Astrocyte (in vitro differentiated cells and primary cell): ENCODE data around the gene HAUS7. TPM values are rescaled to one million over a fixed set of nuclear protein-coding genes. Genes with fewer than 3 reads are reported as not detected.
A peak's percentile ranks its signal among the peaks of the same experiment; 100 is the strongest.

ENCODE experiments used
- DNase-seq: peaks from one replicate; pipeline ENCODE4 v3.0.0-alpha.2; 2010; ENCODE audit warnings: low read depth
- FAIRE-seq: peaks from 2 replicates; lab custom pipeline; 2011; peaks lifted over from hg19 to GRCh38; lab: Jason Lieb, UNC
- H2AFZ ChIP-seq: 2 replicates; pipeline ENCODE4 v1.6.0; 2012; ENCODE audit warnings: low read depth, low read length, inconsistent platforms
- H3K27ac ChIP-seq: 2 replicates; pipeline ENCODE4 v1.5.1; 2011; ENCODE audit warnings: low read depth, low read length, inconsistent platforms
- H3K27me3 ChIP-seq: 2 replicates; pipeline ENCODE4 v1.6.0; 2011; ENCODE audit warnings: low read length, inconsistent platforms; ENCODE audit not compliant: insufficient read depth
- H3K36me3 ChIP-seq: 2 replicates; pipeline ENCODE4 v1.5.1; 2011; ENCODE audit warnings: low read length, inconsistent platforms; ENCODE audit not compliant: insufficient read depth
- H3K4me1 ChIP-seq: 2 replicates; pipeline ENCODE4 v1.5.1; 2011; ENCODE audit warnings: low read length, inconsistent platforms; ENCODE audit not compliant: insufficient read depth
- H3K4me2 ChIP-seq: 2 replicates; pipeline ENCODE4 v1.6.0; 2012; ENCODE audit warnings: low read length, inconsistent platforms
- H3K4me3 ChIP-seq: 2 replicates; pipeline ENCODE4 v1.5.1; 2011; ENCODE audit warnings: low read depth, mild to moderate bottlenecking, low read length, inconsistent platforms; ENCODE audit not compliant: insufficient read depth
- H3K79me2 ChIP-seq: 2 replicates; pipeline ENCODE4 v1.6.0; 2012; ENCODE audit warnings: mild to moderate bottlenecking, low read length, inconsistent platforms; ENCODE audit not compliant: insufficient read depth
- H3K9ac ChIP-seq: 2 replicates; pipeline ENCODE4 v1.6.0; 2012; ENCODE audit warnings: mild to moderate bottlenecking, low read length, inconsistent platforms
- H3K9me3 ChIP-seq: 2 replicates; pipeline ENCODE4 v1.5.1; 2012; ENCODE audit warnings: low read depth, mild to moderate bottlenecking, low read length, inconsistent platforms; ENCODE audit not compliant: insufficient read depth
- H4K20me1 ChIP-seq: 2 replicates; pipeline ENCODE4 v1.6.0; 2012; ENCODE audit warnings: low read length, inconsistent platforms; ENCODE audit not compliant: insufficient read depth
- H3K27ac Mint-ChIP-seq: one replicate; pipeline ENCODE4 v1.8.0; 2021; ENCODE audit warnings: mild to moderate bottlenecking, mixed read lengths; ENCODE audit not compliant: unreplicated experiment
- H3K27me3 Mint-ChIP-seq: one replicate; pipeline ENCODE4 v1.8.0; 2021; ENCODE audit warnings: low read depth, mixed read lengths; ENCODE audit not compliant: unreplicated experiment
- H3K36me3 Mint-ChIP-seq: one replicate; pipeline ENCODE4 v1.8.0; 2021; ENCODE audit warnings: low read depth, mixed read lengths; ENCODE audit not compliant: unreplicated experiment
- H3K4me1 Mint-ChIP-seq: one replicate; pipeline ENCODE4 v1.8.0; 2021; ENCODE audit warnings: low read depth, mixed read lengths; ENCODE audit not compliant: unreplicated experiment
- H3K4me3 Mint-ChIP-seq: one replicate; pipeline ENCODE4 v1.8.0; 2021; ENCODE audit warnings: mild to moderate bottlenecking, moderate library complexity, mixed read lengths; ENCODE audit not compliant: unreplicated experiment
- H3K9me3 Mint-ChIP-seq: one replicate; pipeline ENCODE4 v1.8.0; 2021; ENCODE audit warnings: mild to moderate bottlenecking, mixed read lengths; ENCODE audit not compliant: unreplicated experiment
- EZH2 ChIP-seq: IDR thresholded peaks from 2 replicates; pipeline ENCODE4 v1.6.1; 2012; ENCODE audit warnings: mild to moderate bottlenecking, low read length, inconsistent platforms; ENCODE audit not compliant: insufficient read depth
- total RNA-seq: library from RNA; stranded (reverse); gene quantifications from 2 replicates; pipeline ENCODE4 v1.2.1, GENCODE V29; 2021
- TF ChIP-seq, protein P1 (sequence below): IDR thresholded peaks from 2 replicates; pipeline ENCODE4 v1.5.1; 2011; ENCODE audit warnings: low read depth, mild to moderate bottlenecking, inconsistent platforms, low read length, moderate library complexity; ENCODE audit not compliant: insufficient read depth

HAUS7 gene
- total RNA-seq, 1 donor from 2014 or later, result 12.1 TPM

DNA sequence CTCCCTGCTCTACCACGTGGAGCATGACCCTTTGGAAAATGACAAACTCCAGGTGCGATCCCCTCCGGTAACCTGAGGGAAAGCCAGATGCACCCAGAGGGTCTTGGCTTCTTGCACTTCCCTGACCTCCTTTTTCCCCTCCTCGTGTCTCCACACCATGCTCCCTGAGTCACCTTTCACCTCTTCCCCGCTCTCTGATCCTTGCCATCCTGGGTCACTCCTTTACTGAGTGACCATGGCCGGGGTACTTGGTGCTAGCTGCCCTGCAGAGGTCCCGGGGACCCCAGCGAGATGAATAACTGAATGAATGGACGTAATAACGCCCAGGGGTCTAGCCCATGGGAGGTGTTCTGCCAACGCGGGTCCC, 59.5 kb downstream of the HAUS7 start:
- Mint-ChIP-seq H3K36me3 (no peaks in the 10 kb centered on the region), H3K27me3 (peaks cover 39% of the 10 kb centered on the region), H3K4me1 (no peaks in the 10 kb centered on the region), H3K27ac (peak overlapping the region; percentile 12), H3K9me3 (no peaks in the 10 kb centered on the region), H3K4me3 (peak overlapping the region; percentile 57)
- no peaks in the 10 kb centered on the region for H3K4me1 ChIP-seq
- H3K79me2 ChIP-seq, result no peaks in the 10 kb centered on the region
- H3K27ac ChIP-seq, result no peak overlapping the region
- H3K36me3 ChIP-seq, result no peaks in the 10 kb centered on the region
- peak overlapping the region; percentile 56 for H2AFZ ChIP-seq
- H4K20me1 ChIP-seq, result no peaks in the 10 kb centered on the region
- TF ChIP-seq, protein P1, sequence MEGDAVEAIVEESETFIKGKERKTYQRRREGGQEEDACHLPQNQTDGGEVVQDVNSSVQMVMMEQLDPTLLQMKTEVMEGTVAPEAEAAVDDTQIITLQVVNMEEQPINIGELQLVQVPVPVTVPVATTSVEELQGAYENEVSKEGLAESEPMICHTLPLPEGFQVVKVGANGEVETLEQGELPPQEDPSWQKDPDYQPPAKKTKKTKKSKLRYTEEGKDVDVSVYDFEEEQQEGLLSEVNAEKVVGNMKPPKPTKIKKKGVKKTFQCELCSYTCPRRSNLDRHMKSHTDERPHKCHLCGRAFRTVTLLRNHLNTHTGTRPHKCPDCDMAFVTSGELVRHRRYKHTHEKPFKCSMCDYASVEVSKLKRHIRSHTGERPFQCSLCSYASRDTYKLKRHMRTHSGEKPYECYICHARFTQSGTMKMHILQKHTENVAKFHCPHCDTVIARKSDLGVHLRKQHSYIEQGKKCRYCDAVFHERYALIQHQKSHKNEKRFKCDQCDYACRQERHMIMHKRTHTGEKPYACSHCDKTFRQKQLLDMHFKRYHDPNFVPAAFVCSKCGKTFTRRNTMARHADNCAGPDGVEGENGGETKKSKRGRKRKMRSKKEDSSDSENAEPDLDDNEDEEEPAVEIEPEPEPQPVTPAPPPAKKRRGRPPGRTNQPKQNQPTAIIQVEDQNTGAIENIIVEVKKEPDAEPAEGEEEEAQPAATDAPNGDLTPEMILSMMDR, result no peak
- TF ChIP-seq EZH2, result no peak
- H3K9me3 ChIP-seq, result no peaks in the 10 kb centered on the region
- H3K4me3 ChIP-seq, result peak overlapping the region; percentile 28
- DNase-seq, result no peak
- no peak overlapping the region for H3K9ac ChIP-seq
- no peak for FAIRE-seq
- H3K27me3 ChIP-seq, result peaks cover 3% of the 10 kb centered on the region
- peak overlapping the region; percentile 77 for H3K4me2 ChIP-seq

DNA sequence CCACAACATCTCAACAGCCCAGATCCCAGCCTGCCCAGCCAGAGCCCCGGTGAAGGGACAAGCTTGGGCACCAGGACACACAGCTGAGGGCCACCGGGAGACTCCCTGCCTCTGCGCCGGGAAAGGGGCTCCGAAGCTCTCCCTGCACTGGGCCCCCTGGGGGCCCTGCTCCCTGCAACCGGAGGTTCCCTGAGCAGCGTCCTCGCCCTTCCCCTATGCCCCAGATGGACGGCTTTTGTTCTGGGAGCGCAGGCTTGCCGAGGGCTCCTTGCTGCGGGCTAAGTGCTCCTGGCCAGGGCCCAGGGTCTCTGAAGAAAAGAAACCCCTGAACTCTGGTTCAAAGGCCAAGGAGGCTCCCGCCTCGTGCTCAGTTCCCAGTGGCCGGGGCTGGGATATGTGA, 60.0 kb downstream of the HAUS7 start:
- Histone ChIP-seq H3K4me2 (no peak overlapping the region), H3K27me3 (peaks cover 4% of the 10 kb centered on the region), H3K4me1 (no peaks in the 10 kb centered on the region), H3K27ac (no peak overlapping the region), H3K4me3 (no peak overlapping the region), H3K79me2 (no peaks in the 10 kb centered on the region), H2AFZ (no peak overlapping the region), H3K9ac (no peak overlapping the region), H3K36me3 (no peaks in the 10 kb centered on the region), H4K20me1 (no peaks in the 10 kb centered on the region), H3K9me3 (no peaks in the 10 kb centered on the region)
- DNase-seq, result no peak
- no peak overlapping the region for H3K4me3 Mint-ChIP-seq
- no peaks in the 10 kb centered on the region for H3K4me1 Mint-ChIP-seq
- FAIRE-seq, result no peak
- no peaks in the 10 kb centered on the region for H3K9me3 Mint-ChIP-seq
- H3K36me3 Mint-ChIP-seq, result no peaks in the 10 kb centered on the region
- H3K27me3 Mint-ChIP-seq, result peaks cover 38% of the 10 kb centered on the region
- no peak overlapping the region for H3K27ac Mint-ChIP-seq
- TF ChIP-seq, protein P1, result no peak
- no peak for TF ChIP-seq EZH2

DNA sequence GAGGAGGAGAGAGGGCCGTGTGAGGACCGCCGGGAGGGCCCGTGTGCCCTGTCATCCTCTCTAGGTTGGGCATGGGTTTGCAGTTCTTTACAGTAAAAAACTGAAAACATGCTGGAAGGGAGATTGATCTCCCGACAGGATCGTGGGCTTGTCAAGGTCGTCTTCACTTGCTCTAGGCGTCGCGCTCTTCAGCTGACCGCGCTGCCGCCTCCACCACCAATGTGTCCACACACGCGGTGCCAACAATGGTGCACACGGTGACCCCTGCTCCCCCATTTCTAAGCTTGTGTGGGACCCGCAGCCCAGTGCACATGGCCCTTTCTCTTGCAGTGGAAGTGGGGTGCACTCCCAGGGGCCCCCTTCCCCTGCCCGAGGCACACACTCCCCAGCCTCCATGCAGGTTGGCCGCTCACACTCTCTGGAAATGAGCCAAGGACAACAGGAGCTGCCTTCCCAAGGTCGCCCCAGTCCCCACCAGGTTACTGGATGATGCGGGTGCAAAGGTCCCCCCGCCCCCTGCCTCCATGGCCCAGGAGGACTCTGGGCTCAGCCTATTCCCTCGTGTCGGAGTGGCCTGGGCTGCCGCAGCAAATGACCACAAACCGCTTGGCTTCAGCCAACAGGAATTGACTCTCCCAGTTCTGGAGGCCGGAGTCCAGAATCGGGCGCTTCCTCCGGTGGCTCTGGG, 60.8 kb downstream of the HAUS7 start:
- no peaks in the 10 kb centered on the region for H3K4me1 ChIP-seq
- no peaks in the 10 kb centered on the region for H3K9me3 ChIP-seq
- no peak for TF ChIP-seq EZH2
- TF ChIP-seq, protein P1, result no peak
- H3K79me2 ChIP-seq, result no peaks in the 10 kb centered on the region
- no peak overlapping the region for H2AFZ ChIP-seq
- peaks cover 4% of the 10 kb centered on the region for H3K27me3 ChIP-seq
- no peaks in the 10 kb centered on the region for H4K20me1 ChIP-seq
- no peak overlapping the region for H3K4me3 Mint-ChIP-seq
- no peak for FAIRE-seq
- peaks cover 44% of the 10 kb centered on the region for H3K27me3 Mint-ChIP-seq
- H3K4me3 ChIP-seq, result no peak overlapping the region
- H3K9ac ChIP-seq, result no peak overlapping the region
- no peak overlapping the region for H3K27ac Mint-ChIP-seq
- H3K4me2 ChIP-seq, result no peak overlapping the region
- no peaks in the 10 kb centered on the region for H3K36me3 Mint-ChIP-seq
- DNase-seq, result no peak
- no peaks in the 10 kb centered on the region for H3K36me3 ChIP-seq
- no peak overlapping the region for H3K27ac ChIP-seq
- H3K9me3 Mint-ChIP-seq, result no peaks in the 10 kb centered on the region
- H3K4me1 Mint-ChIP-seq, result no peaks in the 10 kb centered on the region
